GM18909 (cell line): ENCODE measurements around the gene TCEAL7.
A peak's percentile ranks its signal among the peaks of the same experiment; 100 is the strongest.
"Not testable (repeated sequence)": the region's sequence is repeated elsewhere in the genome, so short reads cannot be mapped to it uniquely, and the experiment has no call there.

Experiments
- ATAC-seq: cut with Tn5 transposase; IDR thresholded peaks from one replicate; pipeline ENCODE4 v1.9.1; 2021; ENCODE audit warnings: mild to moderate bottlenecking; ENCODE audit not compliant: unreplicated experiment, poor library complexity

Gene TCEAL7, protein sequence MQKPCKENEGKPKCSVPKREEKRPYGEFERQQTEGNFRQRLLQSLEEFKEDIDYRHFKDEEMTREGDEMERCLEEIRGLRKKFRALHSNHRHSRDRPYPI

DNA sequence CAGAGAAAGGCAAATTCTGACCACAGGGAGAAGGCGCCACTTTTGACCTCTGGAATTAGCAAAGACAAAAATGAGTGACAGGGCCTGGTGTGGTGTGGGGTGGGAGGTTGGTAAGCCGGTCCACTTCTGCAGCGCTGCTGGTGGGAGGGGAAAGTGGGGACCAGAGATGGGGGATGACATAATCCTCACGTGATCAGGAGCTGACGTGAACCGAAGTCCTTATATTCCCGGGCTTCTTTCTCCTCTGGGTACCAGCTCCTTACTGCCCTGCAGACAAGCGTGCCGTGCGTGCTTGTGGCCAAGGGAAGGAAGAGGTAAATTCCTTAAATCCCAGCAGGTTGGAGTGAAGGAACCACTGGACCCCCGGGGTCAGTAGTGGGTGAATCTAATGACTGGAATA lies at the start of gene TCEAL7:
Gene TCEAL7, plus strand, starts transcription at position 249 of the 400 bp plus-strand sequence. CDS start 1,165 bp downstream, outside the sequence.
- no peak for ATAC-seq

DNA sequence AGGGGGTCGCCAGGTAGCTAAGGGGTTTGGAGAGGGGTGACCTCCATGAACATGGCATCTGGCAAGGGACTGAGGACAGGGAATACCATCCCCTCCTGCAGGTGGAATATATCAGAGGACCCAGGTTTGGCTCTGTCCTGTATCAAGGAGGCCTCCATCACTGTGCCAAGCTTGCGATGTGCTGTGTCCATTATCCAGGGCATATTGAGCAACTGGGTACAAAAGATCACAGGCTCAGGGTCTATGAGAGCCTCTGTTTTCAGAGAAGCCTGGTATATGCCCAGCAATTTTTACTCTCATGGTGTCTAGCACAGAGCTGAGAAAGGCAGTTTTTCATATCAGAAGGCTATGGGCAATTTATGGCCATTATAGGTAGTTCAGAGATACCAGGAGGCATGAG lies 36.9 kb upstream of the TCEAL7 start:
- ATAC-seq = no peak

DNA sequence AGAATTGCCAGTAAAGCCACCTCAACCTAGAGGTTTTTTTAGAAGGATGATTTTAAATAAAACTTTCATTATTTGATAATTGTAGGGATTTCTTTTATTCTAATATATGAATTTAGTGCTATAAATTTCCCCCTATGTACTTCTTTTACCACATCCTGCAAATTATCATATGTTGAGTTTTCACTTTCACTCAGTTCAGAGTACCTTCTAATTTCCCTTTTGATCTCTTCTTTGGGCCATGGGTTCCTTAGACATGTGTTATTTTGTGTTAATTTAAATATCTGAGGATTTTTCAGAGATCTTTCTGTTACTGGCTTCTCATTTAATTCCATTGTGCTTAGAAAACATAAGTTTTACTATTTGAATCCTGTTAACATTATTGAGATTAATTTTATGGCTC lies 25.3 kb upstream of the TCEAL7 start:
- no peak for ATAC-seq

DNA sequence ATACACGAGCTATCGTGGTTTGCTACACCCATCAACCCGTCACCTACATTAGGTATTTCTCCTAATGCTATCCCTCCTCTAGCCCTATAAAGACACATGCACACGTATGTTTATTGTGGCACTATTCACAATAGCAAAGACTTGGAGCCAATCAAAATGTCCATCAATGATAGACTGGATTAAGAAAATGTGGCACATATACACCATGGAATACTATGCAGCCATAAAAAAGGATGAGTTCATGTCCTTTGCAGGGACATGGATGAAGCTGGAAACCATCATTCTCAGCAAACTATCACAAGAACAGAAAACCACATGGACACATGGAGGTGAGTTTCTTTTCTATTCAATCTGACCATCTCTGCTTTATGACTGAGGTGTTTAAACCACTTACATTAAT lies 24.4 kb upstream of the TCEAL7 start:
- not testable (repeated sequence) for ATAC-seq

DNA sequence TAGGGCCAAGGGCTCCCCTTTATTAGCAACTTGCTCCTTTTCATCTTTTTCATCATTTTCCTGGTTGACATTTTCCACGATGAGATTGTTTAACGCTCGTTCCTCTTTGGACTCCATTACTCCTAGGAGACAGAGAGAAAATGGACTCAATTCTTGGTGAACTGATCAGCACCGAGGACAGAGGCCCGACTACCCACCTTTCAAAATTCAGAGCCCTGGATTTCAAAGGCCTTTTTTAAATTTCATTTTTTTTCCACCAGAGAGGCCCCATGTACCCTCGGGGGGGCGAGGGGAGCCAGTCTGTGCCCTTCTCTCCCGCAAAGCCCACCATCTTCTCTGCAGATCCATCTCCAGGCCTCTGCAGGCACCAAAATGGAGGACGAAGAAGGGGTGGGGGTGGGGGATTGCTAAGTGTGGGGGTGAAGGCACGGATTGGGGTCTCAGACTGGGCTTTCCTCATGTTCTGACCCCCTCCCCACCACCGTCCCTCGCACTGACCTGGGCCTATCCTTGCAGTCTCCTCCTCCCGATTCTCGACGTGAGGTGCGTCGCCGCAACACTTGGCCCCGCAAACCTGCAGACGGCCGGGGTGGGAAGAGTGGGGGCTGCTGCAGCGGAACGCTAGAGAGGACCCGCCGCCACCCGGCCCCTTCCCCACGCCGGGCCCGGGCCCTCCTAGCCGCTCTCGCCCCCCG lies 20.0 kb upstream of the TCEAL7 start:
- peak; percentile 6 for ATAC-seq

DNA sequence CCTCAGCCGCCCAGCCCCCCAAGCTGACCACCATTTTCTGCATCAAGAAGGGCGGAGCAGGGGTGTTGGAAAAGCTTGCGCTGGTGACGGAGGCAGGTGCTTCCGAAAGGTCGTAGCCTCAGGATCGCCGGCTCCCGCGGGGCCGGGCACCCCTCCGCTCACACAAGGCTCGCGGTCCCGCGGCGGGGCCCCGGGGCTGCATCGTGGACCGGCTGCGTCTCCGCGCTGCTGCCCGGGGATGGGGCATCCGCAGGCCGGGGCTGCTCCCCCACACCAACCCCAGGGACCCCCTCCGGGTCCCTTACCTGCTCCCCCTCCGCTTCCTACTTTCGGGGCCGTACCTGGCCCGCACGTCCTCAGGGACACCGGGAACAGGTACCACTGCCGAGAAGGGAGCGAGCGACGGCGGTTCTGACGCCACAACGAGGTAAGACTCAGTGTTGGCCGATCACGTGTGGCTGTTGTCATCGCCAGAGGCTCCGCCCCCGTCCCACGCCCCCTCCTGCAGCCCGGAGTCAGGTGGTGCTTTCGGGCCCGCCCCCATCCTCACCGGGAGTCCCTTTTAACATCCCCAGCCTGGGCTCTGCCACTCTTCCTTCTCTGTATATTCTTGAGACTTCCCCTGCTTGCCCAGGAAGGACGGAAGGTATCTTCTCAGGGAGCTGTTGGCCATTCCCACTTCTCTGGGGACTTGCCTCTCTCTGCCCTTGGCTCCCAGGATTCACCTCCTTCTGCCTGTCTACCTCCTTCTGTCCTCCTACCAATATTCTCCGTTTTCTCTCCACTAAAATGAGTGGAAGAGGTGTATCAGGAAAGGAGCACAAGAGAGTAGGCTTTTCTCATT lies 19.3 kb upstream of the TCEAL7 start, which contains the start of gene BEX2:
Gene BEX2, minus strand, starts transcription at position 436 of the 844 bp plus-strand sequence. CDS start 1,014 bp downstream, outside the sequence.
- ATAC-seq = peak; percentile 97

DNA sequence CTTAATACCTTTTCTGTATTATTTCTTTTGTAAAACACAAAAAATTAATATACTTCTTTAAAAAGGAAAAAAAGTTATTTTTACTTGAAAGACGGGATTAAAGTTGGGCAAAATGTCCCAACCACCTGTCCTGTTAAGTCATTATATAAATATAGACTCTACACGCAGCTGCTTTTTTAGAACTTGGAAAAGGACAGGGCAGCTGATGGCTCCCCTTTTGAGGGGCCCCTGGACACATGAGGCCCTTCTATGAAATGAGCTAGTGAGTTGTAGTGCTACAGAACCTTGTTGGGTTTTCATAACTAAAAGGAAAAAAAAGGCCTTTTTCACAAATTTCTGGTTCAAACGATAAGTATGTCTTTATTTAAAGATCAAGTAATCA lies 18.6 kb upstream of the TCEAL7 start:
- ATAC-seq = no peak

DNA sequence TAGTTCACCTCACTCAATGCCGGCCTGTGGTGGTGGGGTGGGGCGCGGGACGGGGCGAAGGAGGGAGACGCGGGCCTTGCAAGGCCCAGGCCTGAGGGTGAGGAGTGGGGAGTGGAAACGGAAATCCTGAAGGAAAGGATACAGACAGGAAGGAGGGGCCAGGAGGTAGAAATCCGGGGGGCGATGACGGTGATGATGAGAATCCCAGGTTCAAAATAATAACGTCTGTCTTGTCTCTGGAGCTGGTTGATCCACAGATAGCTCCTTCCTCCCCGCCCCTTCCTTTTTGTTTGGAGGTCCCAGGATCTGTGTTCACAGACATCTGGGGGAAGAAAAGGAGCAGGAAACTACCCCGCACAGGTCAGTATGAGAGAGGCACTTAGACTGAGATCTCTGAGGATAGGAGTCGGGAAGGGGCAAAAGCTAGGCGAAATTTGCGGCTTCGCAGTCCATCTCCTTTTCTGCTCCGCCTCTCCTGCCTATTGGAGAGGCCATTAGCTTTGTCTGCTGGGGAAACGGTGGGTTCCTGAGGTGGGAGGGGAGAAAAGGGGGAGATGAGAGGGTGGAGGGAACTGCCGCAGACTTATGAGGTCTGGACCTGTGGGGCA lies 746 bp downstream of the TCEAL7 start:
- ATAC-seq = no peak

DNA sequence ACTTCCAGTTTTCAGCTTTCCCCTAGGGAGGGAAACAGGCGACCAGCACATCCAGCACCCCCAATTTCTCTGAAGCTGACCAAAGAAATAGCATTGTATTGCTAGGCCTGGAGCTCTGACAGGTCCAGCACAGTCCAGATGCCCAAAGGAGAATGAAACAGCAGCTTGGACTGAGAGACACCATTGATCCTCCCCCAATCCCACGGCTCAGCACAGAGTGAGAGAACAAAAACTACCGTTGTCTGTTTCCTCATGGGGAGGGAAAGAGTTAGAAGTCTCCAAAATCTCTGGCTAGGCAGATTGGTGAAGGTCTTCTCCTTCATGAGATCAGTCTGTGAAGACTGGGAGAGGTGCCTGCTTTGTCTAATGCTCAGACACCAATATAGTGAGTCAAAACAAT lies 8.6 kb downstream of the TCEAL7 start:
- no peak for ATAC-seq

DNA sequence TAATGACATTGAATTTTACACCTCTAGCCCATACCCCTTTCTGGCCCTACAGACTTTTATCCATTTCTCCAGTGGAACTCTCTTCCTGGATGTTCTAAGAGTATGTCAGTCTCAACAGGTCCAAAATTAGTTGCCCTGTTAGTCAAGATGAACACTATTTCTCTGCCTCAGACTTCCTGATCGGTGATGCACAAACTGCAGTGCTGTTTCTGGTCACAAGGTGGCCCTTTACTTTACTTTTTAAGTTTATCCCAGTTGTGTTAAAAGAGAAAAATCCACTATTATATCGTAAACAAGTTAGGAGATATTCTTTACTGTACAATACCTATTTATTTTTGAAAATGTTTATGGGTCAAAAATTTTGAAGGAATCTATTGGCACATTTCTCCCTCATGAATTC lies 13.1 kb downstream of the TCEAL7 start:
- ATAC-seq = peak; percentile 54

DNA sequence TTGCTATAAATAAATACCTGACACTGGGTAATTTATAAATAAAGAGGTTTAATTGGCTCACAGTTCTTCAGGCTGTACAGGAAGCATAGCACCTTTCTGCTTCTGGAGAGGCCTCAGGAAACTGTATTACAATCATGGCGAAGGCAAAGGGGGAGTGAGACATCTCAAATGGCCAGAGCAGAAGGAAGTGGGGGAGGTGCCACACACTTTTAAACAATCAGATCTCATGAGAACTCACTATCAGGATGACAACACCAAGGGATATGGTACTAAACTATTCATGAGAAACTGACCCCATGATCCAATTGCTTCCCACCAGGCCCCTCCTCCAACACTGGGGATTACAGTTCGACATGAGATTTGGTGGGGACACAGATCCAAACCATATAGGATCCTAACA lies 14.6 kb downstream of the TCEAL7 start:
- ATAC-seq = no peak

DNA sequence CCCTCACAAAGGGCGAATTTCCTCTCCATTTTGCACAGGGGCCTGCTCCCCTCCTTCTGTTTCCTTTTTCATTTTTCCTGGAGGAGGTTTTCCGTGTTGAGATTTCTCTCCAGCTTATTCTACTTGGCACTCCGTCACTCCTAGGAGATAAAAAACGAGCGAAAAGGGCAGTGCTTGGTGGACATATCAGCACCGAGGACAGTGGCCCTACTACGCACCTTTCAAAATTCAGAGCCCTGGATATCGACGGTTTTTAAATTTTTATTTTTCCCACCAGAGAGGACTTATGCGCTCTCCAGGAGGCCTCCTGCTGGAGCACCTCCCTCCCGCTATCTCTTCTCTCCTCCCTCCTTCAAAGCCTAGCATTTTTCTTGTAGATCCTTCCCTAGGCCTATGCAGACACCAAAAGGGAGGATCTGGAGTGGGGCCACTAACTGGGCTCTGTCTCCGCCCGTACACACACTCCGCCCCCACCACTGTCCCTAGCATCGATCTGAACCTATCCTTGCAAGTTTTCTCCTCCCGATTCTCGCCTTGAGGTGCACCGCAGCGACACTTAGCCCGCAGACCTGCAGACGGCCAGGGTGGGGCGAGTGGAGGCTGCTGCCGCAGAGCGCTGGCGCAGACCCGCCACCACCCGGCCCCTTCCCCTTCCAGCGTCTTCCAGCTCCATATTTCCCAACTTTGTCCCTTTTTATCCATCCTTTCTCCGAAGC lies 17.8 kb downstream of the TCEAL7 start:
- no peak for ATAC-seq

DNA sequence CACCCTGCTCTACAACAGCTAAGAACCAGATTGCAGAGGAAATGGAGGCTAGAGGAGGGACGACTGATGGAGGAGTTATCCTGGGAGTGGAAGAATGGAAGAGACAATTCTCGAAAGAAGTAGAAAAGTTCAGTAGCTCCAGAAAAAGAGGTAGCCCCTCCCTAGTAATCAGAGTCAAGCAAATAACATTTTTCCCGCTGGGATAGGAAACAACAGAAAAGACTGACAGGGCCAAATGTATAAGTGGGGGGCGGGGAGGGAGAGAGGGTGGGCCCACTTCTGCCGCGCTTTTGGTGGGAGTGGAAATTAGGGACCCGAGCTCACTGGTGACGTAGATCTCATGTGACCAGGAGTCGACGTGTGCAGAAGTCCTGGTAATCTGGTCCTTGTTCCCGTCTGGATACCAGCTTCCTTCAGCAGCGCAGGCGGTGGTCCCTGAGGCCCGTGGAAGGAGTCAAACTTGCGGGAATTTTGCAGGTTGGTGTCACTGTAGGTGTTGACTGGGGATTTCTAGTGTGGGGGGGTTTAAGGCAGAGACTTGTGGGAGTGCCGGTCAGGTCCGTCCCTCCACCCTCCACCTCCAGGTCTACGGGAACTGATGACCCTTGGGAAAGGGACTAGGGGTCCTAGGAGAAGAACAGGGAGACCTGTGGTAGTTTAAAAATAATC lies 26.2 kb downstream of the TCEAL7 start, which contains the start of gene TCEAL9:
Gene TCEAL9, plus strand, starts transcription at position 377 of the 669 bp plus-strand sequence. CDS start 1,179 bp downstream, outside the sequence.
- peak; percentile 53 for ATAC-seq

DNA sequence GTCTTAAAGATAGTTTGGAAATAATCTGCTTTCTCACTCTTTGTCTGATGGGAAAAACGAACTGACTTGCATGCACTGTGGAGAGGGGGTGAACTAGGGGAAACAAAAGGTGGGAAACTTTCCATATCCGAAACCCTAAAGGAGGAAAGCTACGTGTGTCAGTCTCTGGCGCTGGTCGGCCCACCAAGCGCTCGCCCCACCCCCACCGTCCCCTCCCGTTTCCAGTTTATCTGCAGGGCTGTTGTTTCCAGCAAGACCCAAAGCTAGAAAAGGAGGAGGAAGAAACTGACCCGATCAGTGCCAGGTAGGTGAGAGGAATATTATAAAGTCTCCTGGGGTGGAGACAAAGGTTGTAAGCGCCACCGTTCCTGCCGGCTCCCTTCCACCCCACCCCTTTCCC lies 26.8 kb downstream of the TCEAL7 start:
- ATAC-seq = no peak

DNA sequence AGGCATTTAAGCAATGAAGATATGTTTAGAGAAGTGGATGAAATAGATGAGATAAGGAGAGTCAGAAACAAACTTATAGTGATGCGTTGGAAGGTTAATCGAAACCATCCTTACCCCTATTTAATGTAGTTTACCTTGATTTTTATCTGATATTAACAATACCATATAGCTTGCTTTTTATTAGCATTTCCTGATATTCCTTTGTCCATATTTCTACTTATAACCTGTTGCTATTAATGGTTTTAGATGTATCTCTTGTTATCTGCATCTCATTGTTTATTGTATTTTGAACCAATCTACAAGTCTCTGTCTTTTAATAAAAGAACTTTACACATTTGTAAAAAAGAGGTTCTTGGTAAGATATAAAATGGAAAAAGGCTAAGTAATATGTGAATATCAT lies 27.8 kb downstream of the TCEAL7 start:
- ATAC-seq = no peak

DNA sequence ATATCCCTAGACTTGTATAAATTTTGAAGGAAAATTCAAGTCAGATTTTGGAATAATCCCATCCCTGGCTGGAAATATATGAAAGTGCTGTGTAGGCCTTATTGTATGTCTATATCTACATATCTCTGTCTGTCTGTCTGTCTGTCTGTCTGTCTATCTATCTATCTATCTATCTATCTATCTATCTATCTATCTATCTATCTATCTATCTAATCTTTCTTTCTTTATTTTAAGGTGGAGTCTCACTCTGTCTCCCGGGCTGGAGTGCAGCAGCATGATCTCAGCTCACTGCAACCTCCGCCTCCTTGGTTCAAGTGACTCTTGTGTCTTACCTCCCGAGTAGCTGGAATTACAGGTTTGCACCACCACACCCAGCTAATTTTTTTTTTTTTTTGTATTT lies 29.6 kb downstream of the TCEAL7 start:
- not testable (repeated sequence) for ATAC-seq

DNA sequence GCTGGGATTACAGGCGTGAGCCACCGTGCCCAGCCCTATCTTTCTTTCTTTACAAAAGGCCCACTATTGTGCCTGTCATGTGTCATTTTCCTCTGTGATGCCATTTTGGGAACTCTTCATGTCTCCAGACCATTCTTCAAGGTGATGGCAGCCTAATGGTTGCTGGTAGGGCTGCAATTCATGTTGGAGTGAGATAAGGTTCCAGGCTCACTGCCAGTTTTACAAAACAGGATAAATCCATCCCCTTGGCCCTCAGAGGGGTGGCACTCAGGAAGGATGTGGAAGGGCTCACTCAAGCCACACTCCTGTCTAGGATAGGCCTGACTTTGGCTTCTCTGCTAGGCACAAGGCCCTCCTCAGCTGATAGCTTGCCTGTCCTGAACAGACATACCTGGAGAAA lies 30.1 kb downstream of the TCEAL7 start:
- no peak for ATAC-seq

DNA sequence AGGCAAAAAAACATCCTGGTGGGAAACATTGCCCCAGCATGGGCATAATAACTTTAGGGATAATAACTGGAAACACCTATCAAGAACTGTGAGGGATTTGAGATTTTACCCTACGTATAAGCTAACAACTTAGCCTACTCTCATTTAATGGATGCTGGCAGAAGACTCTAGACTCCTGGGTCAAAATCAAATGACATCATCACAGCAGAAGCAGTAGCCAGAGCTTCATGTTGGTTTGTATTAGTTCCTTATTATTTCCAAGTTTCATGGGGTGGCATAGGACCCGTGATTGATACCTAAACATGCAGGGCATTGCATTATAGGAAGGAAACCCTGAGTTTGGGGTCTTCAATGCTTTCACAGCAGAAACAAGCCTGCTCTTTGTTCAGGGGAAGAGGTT lies 30.9 kb downstream of the TCEAL7 start:
- ATAC-seq = no peak

DNA sequence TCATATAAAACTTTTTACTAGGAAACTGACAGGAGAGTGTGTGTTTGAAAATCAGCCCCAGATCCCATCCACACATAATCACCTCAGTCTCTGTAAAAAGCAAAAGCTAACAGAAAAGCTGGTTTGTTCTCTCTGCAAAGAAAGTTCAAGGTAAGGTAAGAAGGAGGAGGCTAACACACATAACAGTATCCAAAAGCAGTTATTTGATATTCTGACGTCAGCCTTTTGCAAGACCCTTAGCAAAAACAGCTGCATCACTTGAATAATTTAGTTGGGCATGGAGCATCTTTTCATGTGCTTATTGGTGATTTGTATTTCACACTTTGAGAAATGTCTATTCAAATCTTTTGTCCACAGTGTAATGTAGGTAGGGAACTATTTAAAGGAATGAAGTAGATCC lies 31.8 kb downstream of the TCEAL7 start:
- ATAC-seq = no peak

DNA sequence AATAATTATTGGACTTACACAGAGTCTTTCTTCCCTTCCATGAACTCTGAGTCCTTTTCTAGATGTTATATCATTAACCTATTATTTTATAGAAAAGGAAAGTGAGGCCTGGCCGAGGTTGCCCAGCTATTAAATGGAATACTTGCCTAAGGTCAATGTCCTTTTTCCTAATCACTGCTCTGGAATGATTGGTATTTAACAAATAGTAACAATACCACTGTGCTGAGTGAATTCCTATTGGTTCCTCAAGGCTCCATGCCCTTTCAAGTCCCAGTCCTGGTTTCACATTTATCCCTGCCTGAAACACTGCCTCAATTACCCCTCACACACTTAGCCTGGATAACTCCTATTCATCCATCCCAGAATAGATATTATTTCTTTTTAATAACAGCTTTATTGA lies 32.4 kb downstream of the TCEAL7 start:
- ATAC-seq = no peak
